ENCODE results near the gene SKP1. TPM values are rescaled to one million over a fixed set of nuclear protein-coding genes. Genes with fewer than 3 reads are reported as not detected.

Gene SKP1
- total RNA-seq, 1 donor, result 349 TPM

GRCh38 chr5:134189031-134189430 is 12.3 kb upstream of the SKP1 start:
- H3K4me3 ChIP-seq (ENCODE audit: low read depth, low read length), result no peak overlapping the region
- TF ChIP-seq CTCF (IDR thresholded peaks at IDR 0.05; ENCODE audit: insufficient read depth, low read length), result no peak
- no peak for DNase-seq (ENCODE audit: low read depth)

GRCh38 chr5:134188092-134188491 is 11.3 kb upstream of the SKP1 start:
- no peak for DNase-seq (ENCODE audit: low read depth)
- no peak overlapping the region for H3K4me3 ChIP-seq (ENCODE audit: low read depth, low read length)
- TF ChIP-seq CTCF (IDR thresholded peaks at IDR 0.05; ENCODE audit: insufficient read depth, low read length), result no peak

GRCh38 chr5:134184155-134185135 is 7.7 kb upstream of the SKP1 start:
- DNase-seq (ENCODE audit: low read depth), result peak; percentile 73
- no peak overlapping the region for H3K4me3 ChIP-seq (ENCODE audit: low read depth, low read length)
- peak; percentile 96 for TF ChIP-seq CTCF (IDR thresholded peaks at IDR 0.05; ENCODE audit: insufficient read depth, low read length)

GRCh38 chr5:134183481-134183880 is 6.7 kb upstream of the SKP1 start:
- no peak overlapping the region for H3K4me3 ChIP-seq (ENCODE audit: low read depth, low read length)
- TF ChIP-seq CTCF (IDR thresholded peaks at IDR 0.05; ENCODE audit: insufficient read depth, low read length), result no peak
- DNase-seq (ENCODE audit: low read depth), result no peak

- H3K4me3 ChIP-seq (ENCODE audit: low read depth, low read length), result no peak overlapping the region
- no peak for TF ChIP-seq CTCF (IDR thresholded peaks at IDR 0.05; ENCODE audit: insufficient read depth, low read length)
- DNase-seq (ENCODE audit: low read depth), result no peak
Measured at GRCh38 chr5:134178096-134178419, 1.3 kb upstream of the SKP1 start.

GRCh38 chr5:134177369-134178095 is 782 bp upstream of the SKP1 start:
- peak; percentile 54 for DNase-seq (ENCODE audit: low read depth)
- H3K4me3 ChIP-seq (ENCODE audit: low read depth, low read length), result peak overlapping the region; percentile 87
- no peak for TF ChIP-seq CTCF (IDR thresholded peaks at IDR 0.05; ENCODE audit: insufficient read depth, low read length)

Measured in fibroblast of the aortic adventitia (primary cell).